Measurements from ENCODE around the gene ADAMTS17.
A peak's percentile ranks its signal among the peaks of the same experiment; 100 is the strongest.

Gene ADAMTS17

GRCh38 chr15:100284701-100285100 lies 57.1 kb downstream of the ADAMTS17 start:
- peaks cover 17% of the 10 kb centered on the region for H3K9me3 Mint-ChIP-seq
- TF ChIP-seq CTCF (IDR thresholded peaks at IDR 0.05; ENCODE audit: unreplicated experiment in 3 of 3): no peak
- H3K27ac Mint-ChIP-seq: peak overlapping the region; percentile 27 to 66 (median 35)
- peaks cover 8% of the 10 kb centered on the region for H3K27me3 Mint-ChIP-seq (ENCODE audit: low read depth)
- H3K36me3 Mint-ChIP-seq (ENCODE audit: low read depth): peaks cover under 1% of the 10 kb centered on the region
- H3K4me1 Mint-ChIP-seq: peaks cover 25% of the 10 kb centered on the region
- no peak overlapping the region for H3K4me3 Mint-ChIP-seq

- no peak overlapping the region for H3K27ac Mint-ChIP-seq
- H3K4me3 Mint-ChIP-seq: no peak overlapping the region
- TF ChIP-seq CTCF (IDR thresholded peaks at IDR 0.05; ENCODE audit: unreplicated experiment in 3 of 3): no peak
- H3K27me3 Mint-ChIP-seq (ENCODE audit: low read depth): peaks cover 13% of the 10 kb centered on the region
- peaks cover 3% of the 10 kb centered on the region for H3K36me3 Mint-ChIP-seq (ENCODE audit: low read depth)
- H3K9me3 Mint-ChIP-seq: peaks cover 15% of the 10 kb centered on the region
- H3K4me1 Mint-ChIP-seq: peaks cover 29% of the 10 kb centered on the region
These were observed 57.6 kb downstream of the ADAMTS17 start for GRCh38 chr15:100284191-100284590.

- Mint-ChIP-seq H3K9me3 (no peaks in the 10 kb centered on the region), H3K27me3 (ENCODE audit: low read depth) (peaks cover 10% of the 10 kb centered on the region), H3K4me1 (peaks cover 25% of the 10 kb centered on the region), H3K36me3 (ENCODE audit: low read depth) (peaks cover 3% of the 10 kb centered on the region), H3K4me3 (no peak overlapping the region), H3K27ac (no peak overlapping the region)
- TF ChIP-seq CTCF (IDR thresholded peaks at IDR 0.05; ENCODE audit: unreplicated experiment in 3 of 3): no peak
These were observed 60.5 kb downstream of the ADAMTS17 start for GRCh38 chr15:100281096-100281917.

GRCh38 chr15:100279849-100280248 lies 61.9 kb downstream of the ADAMTS17 start:
- H3K36me3 Mint-ChIP-seq (ENCODE audit: low read depth): peaks cover 3% of the 10 kb centered on the region
- no peak for TF ChIP-seq CTCF (IDR thresholded peaks at IDR 0.05; ENCODE audit: unreplicated experiment in 3 of 3)
- H3K4me1 Mint-ChIP-seq: peaks cover 18% of the 10 kb centered on the region
- H3K27me3 Mint-ChIP-seq (ENCODE audit: low read depth): peaks cover 10% of the 10 kb centered on the region
- no peak overlapping the region for H3K4me3 Mint-ChIP-seq
- peak overlapping the region in 1 of 3 experiments; percentile 50 for H3K27ac Mint-ChIP-seq
- no peaks in the 10 kb centered on the region for H3K9me3 Mint-ChIP-seq

GRCh38 chr15:100279446-100279845 lies 62.3 kb downstream of the ADAMTS17 start:
- TF ChIP-seq CTCF (IDR thresholded peaks at IDR 0.05; ENCODE audit: unreplicated experiment in 3 of 3): no peak
- Mint-ChIP-seq H3K27me3 (ENCODE audit: low read depth) (peaks cover 10% of the 10 kb centered on the region), H3K36me3 (ENCODE audit: low read depth) (peaks cover 3% of the 10 kb centered on the region), H3K9me3 (no peaks in the 10 kb centered on the region), H3K4me3 (no peak overlapping the region), H3K27ac (no peak overlapping the region), H3K4me1 (peaks cover 15% of the 10 kb centered on the region)

Measured in nephron (organoid).